ENCODE results near the gene SPARCL1. TPM values are rescaled to one million over a fixed set of nuclear protein-coding genes. Genes with fewer than 3 reads are reported as not detected.

Gene SPARCL1
- polyA plus RNA-seq, 1 donor (not counting 4 experiments of a cell fraction or from before 2014, with no cell fraction given) = not detected

- peaks cover under 1% of the 10 kb centered on the region for H3K4me1 ChIP-seq (ENCODE audit: control insufficient read depth, extremely low read depth, insufficient read depth, low read length)
- no peak overlapping the region for H3K27ac ChIP-seq (ENCODE audit: control insufficient read depth, insufficient read depth, low read length)
- FAIRE-seq = no peak
- H3K9ac ChIP-seq (ENCODE audit: control insufficient read depth, extremely low read depth, insufficient read depth, low read length) = no peak overlapping the region
- no peaks in the 10 kb centered on the region for H3K79me2 ChIP-seq (ENCODE audit: control insufficient read depth, insufficient read depth, low read length)
- H3K9me3 ChIP-seq (ENCODE audit: control insufficient read depth, low read depth, low read length) = no peaks in the 10 kb centered on the region
- H3K9me1 ChIP-seq (ENCODE audit: control insufficient read depth, extremely low read depth, insufficient read depth, low read length) = no peaks in the 10 kb centered on the region
- no peak overlapping the region for H3K4me2 ChIP-seq (ENCODE audit: control insufficient read depth, extremely low read depth, insufficient read depth, low read depth, low read length)
- no peaks in the 10 kb centered on the region for H3K36me3 ChIP-seq (ENCODE audit: control insufficient read depth in 2 of 2, extremely low read depth in 1 of 2, insufficient read depth in 2 of 2, low read length in 2 of 2)
- TF ChIP-seq CTCF (optimal IDR thresholded peaks at IDR 0.05 in 1 of 3, IDR thresholded peaks at IDR 0.05 in 1 of 3, conservative IDR thresholded peaks at IDR 0.05 in 1 of 3; ENCODE audit: extremely low read depth in 1 of 3, insufficient read depth in 2 of 3, low read length in 3 of 3) (no peak), EZH2 (IDR thresholded peaks at IDR 0.05; ENCODE audit: low read length) (no peak)
- no peak overlapping the region for H2AFZ ChIP-seq (ENCODE audit: control insufficient read depth, low read length)
- no peak for DNase-seq (ENCODE audit: low read depth, low spot score)
- dilution Hi-C loops (cut with MboI; ENCODE audit: extremely low pct_ligation_motif_present, low sequenced_read_pairs) = no loop called here
- H4K20me1 ChIP-seq (ENCODE audit: control insufficient read depth, extremely low read depth, insufficient read depth, low read length) = no peaks in the 10 kb centered on the region
- no peak overlapping the region for H3K4me3 ChIP-seq (ENCODE audit: control insufficient read depth in 2 of 3, extremely low read depth in 1 of 3, insufficient read depth in 2 of 3, low read depth in 1 of 3, low read length in 3 of 3)
- H3K27me3 ChIP-seq (ENCODE audit: control insufficient read depth, extremely low read depth, insufficient read depth, low read length) = peaks cover under 1% of the 10 kb centered on the region
Measured at GRCh38 chr4:87560802-87561201, 31.6 kb upstream of the SPARCL1 start.

- Histone ChIP-seq H3K27me3 (ENCODE audit: control insufficient read depth, extremely low read depth, insufficient read depth, low read length) (no peaks in the 10 kb centered on the region), H3K4me3 (ENCODE audit: control insufficient read depth in 2 of 3, extremely low read depth in 1 of 3, insufficient read depth in 2 of 3, low read depth in 1 of 3, low read length in 3 of 3) (no peak overlapping the region), H3K9me3 (ENCODE audit: control insufficient read depth, low read depth, low read length) (no peaks in the 10 kb centered on the region), H3K79me2 (ENCODE audit: control insufficient read depth, insufficient read depth, low read length) (no peaks in the 10 kb centered on the region), H3K27ac (ENCODE audit: control insufficient read depth, insufficient read depth, low read length) (no peak overlapping the region), H3K4me2 (ENCODE audit: control insufficient read depth, extremely low read depth, insufficient read depth, low read depth, low read length) (no peak overlapping the region), H3K9ac (ENCODE audit: control insufficient read depth, extremely low read depth, insufficient read depth, low read length) (no peak overlapping the region), H4K20me1 (ENCODE audit: control insufficient read depth, extremely low read depth, insufficient read depth, low read length) (no peaks in the 10 kb centered on the region), H3K9me1 (ENCODE audit: control insufficient read depth, extremely low read depth, insufficient read depth, low read length) (no peaks in the 10 kb centered on the region), H3K36me3 (ENCODE audit: control insufficient read depth in 2 of 2, extremely low read depth in 1 of 2, insufficient read depth in 2 of 2, low read length in 2 of 2) (no peaks in the 10 kb centered on the region), H3K4me1 (ENCODE audit: control insufficient read depth, extremely low read depth, insufficient read depth, low read length) (peaks cover 4% of the 10 kb centered on the region), H2AFZ (ENCODE audit: control insufficient read depth, low read length) (no peak overlapping the region)
- DNase-seq (ENCODE audit: low read depth, low spot score) = no peak
- no peak for FAIRE-seq
- TF ChIP-seq EZH2 (IDR thresholded peaks at IDR 0.05; ENCODE audit: low read length) = no peak
- no peak for TF ChIP-seq CTCF (optimal IDR thresholded peaks at IDR 0.05 in 1 of 3, IDR thresholded peaks at IDR 0.05 in 1 of 3, conservative IDR thresholded peaks at IDR 0.05 in 1 of 3; ENCODE audit: extremely low read depth in 1 of 3, insufficient read depth in 2 of 3, low read length in 3 of 3)
- dilution Hi-C loops (cut with MboI; ENCODE audit: extremely low pct_ligation_motif_present, low sequenced_read_pairs) = no loop called here
Measured at GRCh38 chr4:87559090-87559837, 30.1 kb upstream of the SPARCL1 start.
